Right lobe of liver (tissue), 6 donors: ENCODE measurements around the gene BOD1. TPM values are rescaled to one million over a fixed set of nuclear protein-coding genes. Genes with fewer than 3 reads are reported as not detected.

ENCODE experiments used
- ATAC-seq, 4 donors: fragments of 200-7000 bp; cut with Tn5 transposase; one replicate each; pipeline ENCODE4 v1.9.1; 2020; ENCODE audit warnings: mild to moderate bottlenecking in 4 of 4, moderate library complexity in 4 of 4
- DNase-seq, 3 donors: peaks; one replicate each; pipeline ENCODE4 v3.0.0-alpha.2; 2020
- H3K27ac ChIP-seq, 3 donors: fragments of 200-600 bp; one replicate each; pipeline ENCODE4 v1.8.0; 2022
- H3K27me3 ChIP-seq, 2 donors: fragments of 200-600 bp; one replicate each; pipeline ENCODE4 v1.8.0; 2022
- H3K36me3 ChIP-seq, 4 donors: fragments of 200-600 bp; sonication (generic) in 1 of 4; one replicate each; pipeline versions ENCODE4 v1.5.1 to v1.8.0; 2017 to 2022; ENCODE audit warnings: control low read depth in 1 of 4
- H3K4me1 ChIP-seq, 4 donors: fragments of 200-600 bp; sonication (generic) in 1 of 4; one replicate each; pipeline versions ENCODE4 v1.5.1 to v1.8.0; 2017 to 2022; ENCODE audit warnings: control low read depth in 1 of 4
- H3K4me3 ChIP-seq, 3 donors: fragments of 200-600 bp; one replicate each; pipeline ENCODE4 v1.8.0; 2022
- H3K9me3 ChIP-seq, 4 donors: fragments of 200-600 bp; sonication (generic) in 1 of 4; one replicate each; pipeline versions ENCODE4 v1.5.1 to v1.8.0; 2017 to 2022; ENCODE audit warnings: control low read depth in 1 of 4
- CTCF ChIP-seq, 4 donors: fragments of 200-600 bp in 3 of 4; fragments of 450-650 bp in 1 of 4; IDR thresholded peaks; one replicate each; pipeline versions ENCODE4 v1.5.1 to v1.8.0; 2016 to 2022; ENCODE audit warnings: antibody characterized with exemption in 4 of 4, mild to moderate bottlenecking in 2 of 4
- POLR2A ChIP-seq: fragments of 450-650 bp; IDR thresholded peaks from one replicate; pipeline ENCODE4 v1.6.1; 2017; ENCODE audit warnings: antibody characterized with exemption, mild to moderate bottlenecking
- WGBS: methylation state at CpG from one replicate; pipeline ENCODE4 v1.1.6; 2018; ENCODE audit warnings: low coverage, low lambda C conversion rate; ENCODE audit not compliant: insufficient coverage; ENCODE audit errors: missing lambda C conversion rate; 5-methylcytosine and 5-hydroxymethylcytosine counted together
- intact Hi-C, 2 donors: fragments of 100-400 bp; cut with DNase I; formaldehyde crosslinking; loops; one replicate each; pipeline versions ENCODE4 v1.11.2 to v1.14.1; 2022
- total RNA-seq, 6 experiments: library from RNA; depleted of rRNA in 2 of 6; stranded (reverse); fragments of >200 nt in 2 of 6; fragmentation: NEBNext Ultra II Directional in 3 of 6; extraction: Animal tissue kit (Norgen Biotek cat#: 25700) in 3 of 6; gene quantifications; one replicate each; pipeline versions ENCODE4 v1.1.0 to v1.2.4, GENCODE V29; 2016 to 2023
- donor health status: DM: no; HTN: yes; CAD: no.
- donor health status: DM: no; HTN: no; CAD: no.
- donor health status: DM: no; HTN: no; CAD: no.
- donor health status: DM: no; HTN: yes; CAD: no.
- donor health status: DM: no; HTN: yes; CAD: no.

Gene BOD1
- total RNA-seq, 6 experiments from 2014 or later: 15.3 to 24.3 (median 19.2) TPM

GRCh38 chr5:173613433-173614159 lies 2.9 kb downstream of the BOD1 start:
- WGBS: 63% methylated on average over 8 of the region's 8 CpGs
- ATAC-seq (peak in 1 of 4 donors; percentile 5), DNase-seq (peak in 1 of 3 donors; percentile 55)
- Histone ChIP-seq H3K4me3 (no peak overlapping the region), H3K4me1 (peaks cover 0 to 24% (median 12%) of the 10 kb centered on the region in 4 donors), H3K9me3 (no peaks in the 10 kb centered on the region), H3K36me3 (peaks cover 0 to 25% (median 4%) of the 10 kb centered on the region in 4 donors), H3K27ac (no peak overlapping the region), H3K27me3 (no peaks in the 10 kb centered on the region)
- TF ChIP-seq CTCF (IDR thresholded peaks at IDR 0.05) (no peak), POLR2A (no peak)
- intact Hi-C loops: loop anchor here in 1 of 2 donors (10.0 kb wide), 1 partner anchor 701 kb away; no protein-coding TSS in a partner anchor

- ATAC-seq: no peak
- no peak overlapping the region for H3K4me3 ChIP-seq
- no peak overlapping the region for H3K27ac ChIP-seq
- intact Hi-C loops: loop anchor here in 1 of 2 donors (10.0 kb wide), 1 partner anchor 702 kb away; no protein-coding TSS in a partner anchor
- no peaks in the 10 kb centered on the region for H3K9me3 ChIP-seq
- H3K27me3 ChIP-seq: no peaks in the 10 kb centered on the region
- TF ChIP-seq CTCF (IDR thresholded peaks at IDR 0.05): no peak
- DNase-seq: no peak
- WGBS: 29% methylated on average over 3 of the region's 3 CpGs
- H3K4me1 ChIP-seq: peaks cover 0 to 24% (median 12%) of the 10 kb centered on the region in 4 donors
- H3K36me3 ChIP-seq: peaks cover 0 to 31% (median 9%) of the 10 kb centered on the region in 4 donors
Observed at GRCh38 chr5:173612948-173613347, 3.5 kb downstream of the BOD1 start.

GRCh38 chr5:173611706-173612105 lies 4.7 kb downstream of the BOD1 start:
- ATAC-seq: no peak
- intact Hi-C loops: loop anchor here in 1 of 2 donors (10.0 kb wide), 1 partner anchor 703 kb away; no protein-coding TSS in a partner anchor
- DNase-seq: no peak
- Histone ChIP-seq H3K27ac (no peak overlapping the region), H3K9me3 (no peaks in the 10 kb centered on the region), H3K27me3 (no peaks in the 10 kb centered on the region), H3K4me3 (no peak overlapping the region), H3K36me3 (peaks cover 0 to 43% (median 18%) of the 10 kb centered on the region in 4 donors), H3K4me1 (peaks cover 0 to 24% (median 12%) of the 10 kb centered on the region in 4 donors)
- WGBS: 84% methylated on average over 4 of the region's 4 CpGs
- TF ChIP-seq CTCF (IDR thresholded peaks at IDR 0.05): no peak
- no peak for TF ChIP-seq POLR2A

GRCh38 chr5:173604141-173604540 lies 12.3 kb downstream of the BOD1 start:
- Histone ChIP-seq H3K4me3 (no peak overlapping the region), H3K4me1 (no peaks in the 10 kb centered on the region), H3K9me3 (no peaks in the 10 kb centered on the region), H3K27ac (no peak overlapping the region), H3K27me3 (no peaks in the 10 kb centered on the region), H3K36me3 (peaks cover 0 to 37% (median 21%) of the 10 kb centered on the region in 4 donors)
- ATAC-seq: no peak
- TF ChIP-seq CTCF (IDR thresholded peaks at IDR 0.05): no peak
- no peak for TF ChIP-seq POLR2A
- intact Hi-C loops: no loop called here
- no peak for DNase-seq
- 93% methylated on average over 1 of the region's 1 CpG for WGBS
